NCI-H2081 treated with DMSO at 0.1 percent for 48 hours (cell line): ENCODE results near the gene CD48.
"Not testable (repeated sequence)": the region's sequence is repeated elsewhere in the genome, so short reads cannot be mapped to it uniquely, and the experiment has no call there.

Source experiments
- DNase-seq: peaks from one replicate; lab custom pipeline; 2025; lab: John Stamatoyannopoulos, UW

Gene CD48

DNA sequence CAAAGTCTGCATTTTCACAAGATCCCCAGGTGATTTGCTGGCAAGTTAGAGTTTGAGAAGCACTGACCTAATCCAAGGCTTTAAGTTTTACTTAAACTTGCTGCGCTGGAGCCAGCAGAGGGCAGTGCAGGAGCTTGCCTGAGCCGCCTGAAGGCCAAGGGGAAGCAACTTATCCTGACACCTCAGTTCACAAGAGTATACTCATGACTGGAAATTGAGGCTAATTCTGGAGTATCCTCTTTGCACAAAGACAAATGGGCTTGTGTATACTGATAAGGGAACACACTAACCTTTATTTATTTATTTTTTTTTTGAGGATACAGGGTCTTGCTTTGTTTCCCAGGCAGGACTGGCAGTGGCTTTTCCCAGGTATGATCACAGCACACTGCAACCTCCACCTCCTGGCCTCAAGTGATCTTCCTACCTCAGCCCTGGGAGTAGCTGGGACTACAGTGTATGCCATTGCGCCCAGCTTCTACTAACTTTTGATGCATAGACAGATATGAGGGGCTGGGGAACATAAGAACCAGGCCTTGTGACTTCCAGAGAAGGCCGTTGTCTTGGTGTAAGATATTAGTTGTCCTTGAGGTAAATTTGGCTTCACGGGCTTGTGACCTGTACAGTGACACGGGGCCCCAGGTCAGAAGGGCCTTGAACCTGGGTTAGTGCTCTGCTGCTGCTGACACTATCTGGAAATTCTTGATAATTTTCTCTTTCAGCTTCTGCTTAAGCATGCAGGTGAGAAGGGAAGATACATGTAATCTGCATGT, 35.8 kb downstream of the CD48 start:
- DNase-seq: no peak

DNA sequence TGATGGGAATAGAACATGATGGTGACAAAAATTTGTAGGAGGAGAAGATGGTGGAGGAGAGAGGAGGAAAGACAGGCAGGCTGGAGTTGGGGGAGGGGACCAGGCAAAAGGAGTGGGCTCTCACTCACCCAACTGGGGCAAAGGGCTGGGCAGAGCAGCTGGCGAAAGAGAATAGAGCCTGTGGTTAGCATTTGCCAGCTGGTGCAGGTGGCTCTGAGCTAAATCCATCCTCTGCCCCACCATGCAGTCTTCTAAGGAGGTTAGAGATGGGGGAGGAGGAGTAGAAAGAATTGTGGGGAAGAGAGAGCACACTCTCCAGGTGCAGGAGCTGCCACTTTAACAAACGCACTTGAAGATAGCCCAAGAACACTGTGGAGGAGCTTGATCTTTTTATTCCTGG, 37.2 kb downstream of the CD48 start:
- DNase-seq: no peak

DNA sequence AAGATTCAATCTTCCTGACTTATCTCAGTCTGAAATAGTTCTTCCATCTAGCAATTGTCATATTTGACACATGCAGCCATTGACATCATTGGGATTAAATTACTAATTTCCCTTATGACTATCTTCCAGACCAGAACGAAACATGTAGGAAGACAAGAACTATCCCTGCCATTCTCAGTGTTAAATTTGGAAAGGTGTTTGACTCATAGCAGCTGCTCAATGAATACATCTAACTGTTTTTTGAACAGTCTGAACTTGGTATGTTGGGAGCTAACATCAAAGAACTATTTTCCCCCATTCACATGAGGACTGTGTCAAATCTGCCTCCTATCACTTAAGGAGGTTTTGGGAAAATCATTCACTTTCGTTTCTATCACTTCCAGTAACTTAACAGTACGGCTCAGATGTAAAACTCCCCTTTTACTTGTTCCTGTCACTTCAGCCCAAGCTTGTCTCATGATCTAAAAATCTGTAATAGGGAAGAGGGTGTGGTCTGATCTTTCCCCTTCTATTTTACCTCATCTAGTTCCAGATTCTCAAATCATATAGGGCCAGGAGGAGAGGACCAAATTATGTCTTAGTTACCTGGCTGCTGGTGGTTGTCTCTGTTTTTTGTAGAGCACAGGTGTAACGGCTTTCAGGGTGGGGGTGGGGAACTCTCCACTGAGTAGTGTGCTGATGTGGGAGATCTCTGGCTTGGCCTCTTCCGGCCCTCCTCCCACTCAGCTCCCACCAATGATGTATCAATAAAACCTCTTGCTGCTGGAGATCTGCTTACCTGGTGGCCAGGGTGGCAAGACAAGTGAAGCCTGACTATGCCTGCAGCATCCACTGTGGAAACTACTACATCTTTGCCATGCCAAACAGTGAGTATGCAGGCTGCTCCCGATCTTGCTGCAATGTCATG, 38.6 kb downstream of the CD48 start:
- DNase-seq: no peak

DNA sequence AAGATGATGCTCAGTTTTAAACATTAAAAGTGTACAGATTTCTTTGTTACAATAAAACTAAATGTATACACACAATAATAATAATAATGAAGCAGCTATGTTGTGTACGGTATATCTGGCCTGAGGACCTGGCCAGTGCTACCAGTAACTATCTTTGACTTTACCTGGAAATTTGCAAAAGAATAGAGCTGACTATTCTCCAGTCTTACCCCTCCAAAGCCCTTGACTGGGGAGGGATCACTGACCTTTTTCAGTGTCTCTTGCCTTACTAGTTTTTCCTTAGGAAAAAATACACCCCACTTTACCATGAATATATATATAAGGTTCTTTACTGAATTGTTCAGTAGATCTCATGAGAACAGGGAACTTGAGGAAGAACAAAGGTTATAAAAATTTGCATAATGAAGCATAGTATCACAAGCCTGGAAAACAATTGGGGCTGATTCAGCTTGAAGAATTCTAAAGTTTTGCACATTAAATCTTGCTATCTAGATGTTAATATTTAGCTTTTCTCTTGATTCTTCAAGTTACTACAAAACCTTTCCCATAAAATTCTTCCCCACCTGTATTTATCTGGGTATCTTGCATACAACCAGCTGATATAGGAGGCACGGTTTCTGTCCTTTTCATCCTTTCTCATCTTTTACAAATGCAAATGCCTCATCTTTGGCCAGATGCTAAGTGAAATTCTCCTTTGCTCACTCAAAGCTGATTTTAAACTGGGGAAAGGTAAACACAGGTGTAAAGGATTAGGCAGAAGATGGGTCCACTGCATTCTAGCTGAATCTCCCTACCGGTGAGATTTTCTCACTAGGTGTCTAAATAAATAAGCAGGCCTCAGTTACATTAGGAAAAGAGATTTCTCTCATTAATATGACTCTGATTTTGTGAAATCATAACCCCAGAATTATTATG, 39.8 kb downstream of the CD48 start:
- DNase-seq: no peak

DNA sequence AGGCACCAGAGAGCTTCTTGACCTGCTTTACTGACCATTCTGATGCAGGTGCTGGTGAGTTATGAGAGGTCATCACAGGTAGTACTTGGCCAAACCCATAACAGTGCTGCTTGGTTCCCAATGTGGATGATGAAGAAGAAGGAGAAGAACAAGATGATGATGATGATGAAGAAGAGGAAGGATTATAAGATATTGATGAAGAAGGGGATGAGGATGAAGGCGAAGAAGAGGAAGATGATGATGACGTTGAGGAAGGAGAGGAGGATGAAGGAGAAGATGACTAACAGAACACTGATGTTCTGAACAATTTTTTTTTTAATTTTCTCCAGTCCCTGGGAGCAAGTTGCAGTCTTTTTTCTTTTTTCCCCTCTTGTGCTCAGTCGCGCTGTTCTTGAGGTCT, 40.9 kb downstream of the CD48 start:
- DNase-seq: no peak

DNA sequence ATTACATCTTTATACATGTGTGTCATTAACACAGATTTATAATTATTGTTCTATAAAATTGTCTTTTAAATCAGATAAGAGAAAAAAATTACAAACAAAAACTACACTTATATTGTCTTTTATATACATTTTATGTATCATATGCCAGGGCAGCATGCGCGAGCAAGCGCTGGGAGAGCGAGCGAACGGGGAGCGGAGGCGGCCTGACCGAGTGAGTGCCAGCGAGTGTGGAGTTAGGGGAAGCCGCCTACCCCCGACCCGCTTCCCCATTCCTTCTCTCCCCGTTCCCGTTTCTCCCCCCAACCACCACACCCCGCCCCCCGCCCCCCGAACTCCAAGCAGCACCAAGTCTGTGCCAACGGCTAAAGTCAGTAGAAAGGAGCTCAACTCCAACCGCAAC, 41.8 kb downstream of the CD48 start:
- no peak for DNase-seq

DNA sequence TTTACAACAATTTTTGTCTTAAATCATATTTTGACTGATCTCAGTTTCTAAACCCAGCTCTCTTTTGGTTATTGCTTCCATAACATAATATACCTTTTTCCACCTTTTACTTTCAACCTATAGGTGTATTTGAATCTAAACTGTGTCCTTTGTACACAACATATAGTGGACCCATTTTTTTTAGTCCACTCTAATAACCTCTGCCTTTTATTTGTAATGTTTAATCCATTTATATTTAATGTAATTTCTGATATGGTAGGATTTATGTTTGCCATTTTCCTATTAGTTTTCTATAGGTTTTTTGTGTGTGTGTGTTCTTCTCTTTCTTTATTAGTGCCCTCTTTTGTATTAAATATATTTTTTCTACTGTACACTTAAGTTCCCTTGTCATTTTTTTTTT, 42.3 kb downstream of the CD48 start:
- no peak for DNase-seq

DNA sequence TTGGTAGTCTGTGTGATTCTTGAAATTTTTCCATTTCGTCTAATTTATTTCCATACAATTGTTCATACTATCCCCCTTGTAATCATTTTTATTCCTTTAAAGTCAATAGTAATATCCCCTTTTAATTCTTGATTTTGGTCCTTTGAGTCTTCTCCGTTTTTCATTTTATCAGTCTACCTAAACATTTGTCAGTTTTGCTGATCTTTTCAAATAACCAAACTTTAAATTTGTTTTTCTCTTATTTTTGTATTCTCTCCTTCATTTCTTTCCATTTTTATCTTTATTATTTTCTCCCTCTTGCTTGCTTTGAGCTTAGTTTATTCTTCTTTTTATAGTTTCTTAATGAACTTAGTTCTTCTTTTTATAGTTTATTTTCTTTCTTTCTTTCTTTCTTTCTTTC, 43.7 kb downstream of the CD48 start:
- no peak for DNase-seq

DNA sequence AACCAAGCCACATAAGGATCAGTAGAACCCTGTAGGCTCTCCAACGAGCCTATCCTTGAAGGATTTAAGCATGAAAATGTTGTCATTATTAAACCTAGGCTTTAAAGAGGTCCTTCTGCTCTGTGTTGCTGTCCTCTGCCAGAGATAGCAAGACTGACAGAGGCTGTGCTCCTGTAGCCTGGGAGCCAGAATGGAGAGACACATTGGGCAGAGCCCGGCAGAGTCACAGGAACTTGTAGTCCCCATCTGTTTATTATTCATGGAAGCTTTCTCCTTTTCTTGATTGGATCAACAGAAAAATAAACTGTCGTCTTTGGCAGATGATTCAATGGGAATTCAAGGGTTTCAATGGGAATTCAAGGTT, 45.6 kb downstream of the CD48 start:
- DNase-seq: no peak

DNA sequence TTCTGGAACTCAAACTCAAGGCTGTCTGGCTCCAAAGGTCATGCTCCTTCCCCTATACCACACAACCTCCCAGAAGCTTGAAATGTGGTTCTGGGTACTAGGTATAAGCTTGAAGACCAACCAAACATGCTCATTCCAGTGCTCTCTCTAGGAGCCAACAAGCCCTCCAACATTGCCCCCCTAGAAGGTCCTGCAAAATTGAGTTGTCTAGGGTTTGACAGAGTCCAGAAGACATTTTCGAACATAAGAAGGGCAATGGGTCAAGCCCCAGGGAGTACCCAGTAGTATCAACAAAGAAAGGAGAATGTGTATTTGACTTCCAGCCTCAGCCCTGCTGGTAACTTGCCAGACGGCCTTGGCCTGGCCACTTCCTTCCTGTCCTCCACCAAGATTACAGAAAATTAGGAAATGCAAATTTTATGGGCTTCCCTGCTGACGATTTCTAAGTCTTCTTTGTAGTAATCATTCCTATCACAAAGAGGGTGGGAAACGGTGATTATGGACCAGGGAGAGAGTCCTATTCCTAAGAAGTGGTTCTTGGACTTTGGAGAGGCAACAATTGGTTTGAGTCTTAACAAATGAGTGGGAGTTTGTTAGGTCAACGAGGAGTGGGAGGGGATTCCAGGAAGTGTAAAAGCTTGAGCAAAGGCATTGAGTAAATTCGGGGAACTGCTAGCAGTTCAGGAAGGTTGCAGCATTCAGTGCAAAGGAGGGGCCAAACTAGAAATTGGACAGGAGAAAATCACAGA, 46.1 kb downstream of the CD48 start:
- DNase-seq: no peak

DNA sequence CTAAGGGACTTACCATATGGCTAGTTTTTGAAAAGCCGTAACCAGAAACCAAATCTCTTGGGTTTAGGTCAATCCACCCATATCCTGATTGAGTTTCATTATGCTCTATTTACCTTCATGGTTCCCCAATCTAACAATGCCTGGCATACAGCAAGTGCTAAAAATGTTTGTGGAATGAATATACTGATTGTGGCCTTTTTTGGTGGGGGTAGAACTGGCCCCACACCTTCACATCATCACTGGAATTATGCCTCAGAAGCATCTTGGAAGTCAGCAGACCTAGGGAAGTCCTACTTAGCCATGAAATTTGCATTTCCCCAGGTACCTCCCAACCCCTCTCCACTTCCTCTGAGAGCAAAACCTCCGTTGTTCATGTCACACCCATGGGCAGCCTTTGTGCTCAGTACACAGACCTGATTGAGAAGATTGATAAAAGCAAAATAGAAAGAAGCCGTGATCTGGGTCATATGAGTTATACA, 47.0 kb downstream of the CD48 start:
- no peak for DNase-seq

DNA sequence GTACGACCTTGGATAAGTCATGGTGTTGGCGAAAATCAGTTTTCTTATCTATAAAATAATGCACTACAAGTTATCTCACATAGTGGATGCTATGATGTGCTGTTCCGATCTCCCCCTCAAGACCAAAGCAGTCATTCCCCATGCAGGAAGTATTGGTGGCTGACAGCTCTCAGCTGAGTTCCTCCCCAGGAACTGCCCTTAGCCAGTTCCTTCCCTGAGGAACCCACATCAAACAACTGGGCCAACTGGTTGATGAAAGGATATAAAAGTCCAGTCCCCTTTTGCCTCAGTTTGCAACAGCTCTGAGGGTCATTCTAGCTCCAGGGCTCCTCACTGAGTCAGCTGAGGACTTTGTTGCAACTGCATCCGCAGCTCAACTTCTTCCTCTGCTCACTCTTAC, 48.7 kb downstream of the CD48 start:
- DNase-seq: no peak

DNA sequence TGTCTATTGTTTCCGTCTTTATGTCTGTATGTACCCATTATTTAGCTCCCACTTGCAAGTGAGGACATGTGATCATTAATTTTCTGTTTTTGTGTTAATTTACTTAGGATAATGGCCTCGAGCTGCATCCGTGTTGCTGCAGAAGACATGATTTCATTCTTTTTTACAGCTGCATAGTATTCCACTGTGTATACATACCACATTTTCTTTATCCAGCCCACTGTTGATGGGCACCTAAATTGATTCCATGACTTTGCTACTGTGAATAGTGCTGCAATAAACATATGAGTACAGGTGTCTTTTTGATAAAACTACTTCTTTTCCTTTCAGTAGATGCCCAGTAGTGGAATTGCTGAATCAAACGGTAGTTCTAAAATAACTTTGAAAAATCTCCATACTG, 52.1 kb downstream of the CD48 start:
- no peak for DNase-seq

DNA sequence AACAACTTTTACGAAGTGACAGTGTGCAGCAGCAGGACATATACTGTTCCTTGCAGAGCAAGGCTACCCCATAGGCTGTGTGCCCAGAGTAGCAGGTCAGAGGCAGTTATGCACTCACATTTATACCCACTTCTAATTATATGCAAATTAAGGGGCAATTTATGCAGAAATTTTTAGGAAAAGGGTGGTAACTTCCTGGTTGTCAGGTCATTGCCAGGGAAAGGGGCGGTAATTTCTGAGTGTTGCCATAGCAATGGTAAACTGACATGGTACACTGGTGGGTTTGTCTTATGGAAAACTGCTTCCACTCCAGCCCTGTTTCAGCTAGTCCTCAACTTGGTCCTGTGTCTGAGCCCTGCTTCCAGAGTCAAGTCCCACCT, 52.8 kb downstream of the CD48 start:
- no peak for DNase-seq

DNA sequence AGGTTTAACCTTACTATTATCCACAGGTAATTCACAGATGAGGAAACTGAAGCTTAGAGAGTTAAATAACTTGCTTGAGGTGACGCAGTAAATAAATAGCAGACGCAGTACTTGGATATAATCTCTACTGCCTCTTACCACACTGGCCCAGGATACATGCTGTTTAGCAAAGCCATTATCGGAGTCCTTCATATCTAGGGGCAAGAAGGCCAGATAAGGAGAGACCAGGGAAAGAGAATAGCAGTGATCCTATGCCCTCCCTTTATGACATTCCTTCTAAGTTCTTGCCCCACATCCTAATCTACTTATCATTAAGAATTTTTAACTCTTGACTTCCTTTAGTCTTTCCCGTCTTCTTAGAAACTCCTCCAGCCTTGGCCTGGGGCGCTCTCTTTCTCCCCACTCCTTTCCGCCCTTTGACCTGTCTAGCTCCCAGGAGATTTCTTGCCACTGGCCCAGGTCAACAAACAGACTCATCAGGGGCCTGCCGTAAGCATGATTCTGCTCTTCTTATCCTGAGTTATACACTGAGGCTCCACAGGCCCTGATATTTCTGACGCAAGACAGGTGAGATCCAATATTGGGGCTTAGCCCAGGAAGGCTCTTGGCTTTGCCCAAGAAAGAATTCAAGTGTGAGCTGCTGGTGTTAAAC, 53.3 kb downstream of the CD48 start:
- no peak for DNase-seq

DNA sequence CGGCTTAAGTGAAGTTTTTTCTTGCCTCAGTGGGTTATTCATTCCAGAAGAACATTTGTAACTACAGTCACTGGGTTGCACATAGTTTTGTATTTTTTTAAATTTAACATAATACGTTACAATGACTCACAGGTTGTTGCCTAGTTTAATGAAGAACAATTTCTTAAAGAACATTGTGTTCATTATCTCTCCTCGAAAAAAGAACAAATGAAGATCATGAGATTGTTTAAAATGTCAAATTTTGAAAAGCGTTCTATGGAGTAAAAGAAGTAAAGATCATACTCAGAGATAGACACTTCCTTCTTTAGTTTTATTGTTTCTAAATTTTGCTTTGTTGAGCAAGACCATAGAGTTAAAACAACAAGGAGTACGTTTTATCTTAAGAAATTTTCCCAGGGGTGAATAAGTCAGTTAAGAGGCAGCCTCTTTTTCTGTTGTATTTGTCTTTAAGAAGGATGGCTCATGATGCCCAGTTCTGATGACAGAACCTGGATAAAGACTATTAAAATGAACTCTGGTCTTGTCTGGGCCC, 54.3 kb downstream of the CD48 start:
- DNase-seq: no peak

DNA sequence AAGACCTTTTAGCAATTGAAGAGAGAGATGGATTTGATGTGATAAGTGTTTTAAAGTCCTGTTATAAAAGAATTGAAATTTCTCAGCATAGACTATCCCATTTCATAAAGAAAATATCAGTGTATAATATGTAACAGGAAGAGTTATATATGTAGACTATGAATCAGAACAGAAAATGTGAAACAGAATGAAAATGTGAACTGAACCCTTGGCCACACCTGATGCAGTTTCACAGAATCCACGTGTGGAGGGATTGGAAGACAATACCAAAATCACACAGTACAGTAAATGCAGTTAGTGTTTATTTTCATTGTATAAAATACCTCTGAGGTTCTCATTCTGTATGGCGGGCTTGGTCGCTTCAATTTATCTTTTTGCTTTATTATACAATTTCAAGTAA, 54.9 kb downstream of the CD48 start:
- no peak for DNase-seq

DNA sequence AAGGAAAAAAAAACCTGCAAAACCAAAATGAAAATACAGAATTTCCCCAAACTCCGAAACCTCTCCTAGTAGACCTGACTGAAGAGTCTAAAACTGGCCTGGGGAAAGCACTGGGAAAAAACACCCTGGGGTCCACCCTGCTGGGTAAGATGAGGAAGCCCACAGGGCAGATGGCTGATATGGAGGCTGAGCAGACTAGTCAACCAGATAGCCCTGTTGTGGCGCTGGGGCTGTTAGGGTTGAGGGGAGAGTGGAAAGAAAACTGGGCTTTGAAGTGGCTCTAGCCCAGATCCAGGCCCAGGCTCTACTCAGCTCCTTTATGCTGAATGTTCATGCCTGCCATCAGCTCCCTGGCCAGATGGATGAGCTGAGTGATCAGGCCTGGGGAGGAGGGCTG, 58.0 kb downstream of the CD48 start:
- DNase-seq: no peak

DNA sequence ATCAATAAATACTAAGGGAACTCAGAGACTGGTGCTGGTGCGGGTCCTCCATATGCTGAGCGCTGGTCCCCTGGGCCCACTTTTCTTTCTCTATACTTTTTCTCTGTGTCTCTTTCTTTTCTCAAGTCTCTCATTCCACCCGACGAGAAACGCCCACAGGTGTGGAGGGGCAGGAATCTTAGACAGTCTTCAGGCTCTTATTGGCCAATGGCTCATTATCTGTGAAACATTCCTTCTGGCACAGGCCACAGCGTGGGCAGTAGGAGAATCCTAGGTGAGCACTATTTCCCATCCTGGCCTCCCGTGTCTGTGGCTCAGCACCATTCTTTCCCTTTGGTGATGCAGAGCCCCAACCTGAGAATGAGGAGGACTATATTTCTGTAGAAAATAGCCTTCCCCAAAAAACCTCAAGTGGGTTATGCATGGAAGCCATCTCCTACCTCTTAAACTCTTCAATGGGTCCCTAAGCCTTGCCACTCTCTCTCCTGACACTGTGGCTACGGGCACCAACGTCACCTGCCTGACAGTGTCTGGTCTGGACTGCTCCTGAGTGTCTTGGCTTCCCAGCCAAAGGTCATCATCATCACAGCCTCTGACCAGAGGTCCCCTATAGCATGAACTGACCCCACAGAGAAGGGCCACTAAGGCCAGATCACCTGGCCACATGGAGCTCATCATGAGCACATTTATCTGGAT, 58.5 kb downstream of the CD48 start:
- DNase-seq: no peak

DNA sequence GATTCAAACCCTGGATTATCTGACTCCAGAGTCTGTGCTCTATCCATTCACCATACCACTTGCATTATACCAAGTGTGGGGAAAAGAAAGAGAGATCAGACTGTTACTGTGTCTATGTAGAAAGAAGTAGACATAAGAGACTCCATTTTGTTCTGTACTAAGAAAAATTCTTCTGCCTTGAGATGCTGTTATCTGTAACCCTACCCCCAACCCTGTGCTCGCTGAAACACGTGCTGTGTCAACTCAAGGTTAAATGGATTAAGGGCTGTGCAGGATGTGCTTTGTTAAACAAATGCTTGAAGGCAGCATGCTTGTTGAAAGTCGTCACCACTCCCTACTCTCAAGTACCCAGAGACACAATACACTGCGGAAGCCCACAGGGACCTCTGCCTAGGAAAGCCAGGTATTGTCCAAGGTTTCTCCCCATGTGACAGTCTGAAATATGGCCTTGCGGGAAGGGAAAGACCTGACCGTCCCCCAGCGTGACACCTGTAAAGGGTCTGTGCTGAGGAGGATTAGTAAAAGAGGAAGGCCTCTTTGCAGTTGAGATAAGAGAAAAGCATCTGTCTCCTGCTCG, 59.5 kb downstream of the CD48 start:
- not testable (repeated sequence) for DNase-seq
